Endothelial cell of umbilical vein (primary cell): Measurements from ENCODE around the gene PDE11A.

Experiments used
- CTCF ChIP-seq, 2 donors: IDR thresholded peaks; 1 replicate in 1 of 2; 2 replicates in 1 of 2; pipeline ENCODE4 v1.5.1; 2011; ENCODE audit warnings: low read length in 2 of 2, mild to moderate bottlenecking in 2 of 2, moderate library complexity in 2 of 2, control low read depth in 1 of 2, inconsistent platforms in 1 of 2, low read depth in 1 of 2; ENCODE audit not compliant: insufficient read depth in 1 of 2; ENCODE audit errors: extremely low read depth in 1 of 2
- EZH2 ChIP-seq: IDR thresholded peaks from 2 replicates; pipeline ENCODE4 v1.6.1; 2012; ENCODE audit warnings: borderline replicate concordance, low read depth, mild to moderate bottlenecking, moderate library complexity, low read length, inconsistent platforms; ENCODE audit not compliant: severe bottlenecking

- TF ChIP-seq EZH2 (no peak), CTCF (IDR thresholded peaks at IDR 0.05; ENCODE audit: extremely low read depth in 1 of 2, insufficient read depth in 1 of 2, low read depth in 1 of 2, low read length in 2 of 2) (peak in 1 of 2 donors; percentile 48)
Observed at GRCh38 chr2:177799531-177799930, 273.0 kb downstream of the PDE11A start.
